Measurements from ENCODE around the gene TEX11.
"Not testable (repeated sequence)": the region's sequence is repeated elsewhere in the genome, so short reads cannot be mapped to it uniquely, and the experiment has no call there.

Gene TEX11

DNA sequence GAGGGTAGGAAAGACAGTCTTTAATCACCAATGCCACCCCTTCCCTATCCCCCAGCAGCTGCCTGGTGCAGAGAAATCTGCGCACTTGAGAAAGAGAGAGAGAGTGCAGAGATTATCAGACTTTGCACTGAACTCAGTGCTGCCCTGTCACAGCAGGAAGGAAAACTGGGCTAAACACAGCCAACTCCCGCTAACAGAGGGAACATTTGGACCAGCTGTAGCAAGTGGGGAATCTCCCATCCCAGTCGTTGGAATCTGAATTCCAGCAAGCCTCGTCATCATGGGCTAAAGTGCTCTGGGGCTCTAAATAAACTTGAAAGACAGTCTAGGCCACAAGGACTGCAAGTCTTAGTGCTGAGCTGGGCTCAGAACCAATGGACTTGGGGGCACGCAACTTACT, 295.2 kb downstream of the TEX11 start:
- no peaks in the 10 kb centered on the region for H3F3A ChIP-seq (ENCODE audit: control insufficient read depth, insufficient read depth)
- no peak overlapping the region for H3K27ac ChIP-seq (ENCODE audit: low read depth, low read length)
- no peaks in the 10 kb centered on the region for H3K79me2 ChIP-seq (ENCODE audit: control insufficient read depth, low read length)
- H3K4me2 ChIP-seq (ENCODE audit: low read length): no peak overlapping the region
- TF ChIP-seq, protein P1, sequence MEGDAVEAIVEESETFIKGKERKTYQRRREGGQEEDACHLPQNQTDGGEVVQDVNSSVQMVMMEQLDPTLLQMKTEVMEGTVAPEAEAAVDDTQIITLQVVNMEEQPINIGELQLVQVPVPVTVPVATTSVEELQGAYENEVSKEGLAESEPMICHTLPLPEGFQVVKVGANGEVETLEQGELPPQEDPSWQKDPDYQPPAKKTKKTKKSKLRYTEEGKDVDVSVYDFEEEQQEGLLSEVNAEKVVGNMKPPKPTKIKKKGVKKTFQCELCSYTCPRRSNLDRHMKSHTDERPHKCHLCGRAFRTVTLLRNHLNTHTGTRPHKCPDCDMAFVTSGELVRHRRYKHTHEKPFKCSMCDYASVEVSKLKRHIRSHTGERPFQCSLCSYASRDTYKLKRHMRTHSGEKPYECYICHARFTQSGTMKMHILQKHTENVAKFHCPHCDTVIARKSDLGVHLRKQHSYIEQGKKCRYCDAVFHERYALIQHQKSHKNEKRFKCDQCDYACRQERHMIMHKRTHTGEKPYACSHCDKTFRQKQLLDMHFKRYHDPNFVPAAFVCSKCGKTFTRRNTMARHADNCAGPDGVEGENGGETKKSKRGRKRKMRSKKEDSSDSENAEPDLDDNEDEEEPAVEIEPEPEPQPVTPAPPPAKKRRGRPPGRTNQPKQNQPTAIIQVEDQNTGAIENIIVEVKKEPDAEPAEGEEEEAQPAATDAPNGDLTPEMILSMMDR (IDR thresholded peaks at IDR 0.05; ENCODE audit: low read depth, low read length, poor library complexity, severe bottlenecking): no peak
- no peak for TF ChIP-seq EZH2phosphoT487 (IDR thresholded peaks at IDR 0.05; ENCODE audit: borderline replicate concordance, low read length)
- no peak overlapping the region for H3K4me3 ChIP-seq (ENCODE audit: low read length)
- H3K4me1 ChIP-seq (ENCODE audit: control insufficient read depth, low read length): no peaks in the 10 kb centered on the region
- H3K36me3 ChIP-seq (ENCODE audit: control insufficient read depth, low read length): no peaks in the 10 kb centered on the region
- no peaks in the 10 kb centered on the region for H4K20me1 ChIP-seq (ENCODE audit: control insufficient read depth, insufficient read depth, low read depth, low read length)
- H3K9me2 ChIP-seq (replicated peaks; ENCODE audit: control insufficient read depth, low read length): no peaks in the 10 kb centered on the region
- no peaks in the 10 kb centered on the region for H3K27me3 ChIP-seq (ENCODE audit: control insufficient read depth, low read length)
- no peaks in the 10 kb centered on the region for H3K9me3 ChIP-seq (ENCODE audit: control insufficient read depth, insufficient read depth, low read length)

DNA sequence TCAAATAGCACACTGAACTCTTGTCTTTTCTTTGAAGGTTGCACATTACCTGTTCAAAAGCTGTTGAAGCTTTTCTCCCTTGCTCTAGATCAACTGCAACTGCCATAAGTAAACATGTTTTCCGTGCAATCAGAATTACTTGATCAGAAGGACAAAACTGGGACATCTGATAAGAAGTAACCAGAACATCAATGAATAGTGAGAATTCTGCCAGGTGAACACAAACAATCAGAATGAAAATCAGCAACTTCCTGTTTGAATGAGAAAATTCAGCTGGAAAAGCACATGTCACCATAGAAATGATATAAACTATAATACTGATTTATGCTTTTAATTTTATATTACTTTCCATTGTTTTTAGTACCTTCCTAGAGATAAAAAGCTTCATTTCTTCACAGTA, 303.2 kb downstream of the TEX11 start:
- H3K4me2 ChIP-seq (ENCODE audit: low read length): no peak overlapping the region
- H3K27ac ChIP-seq (ENCODE audit: low read depth, low read length): no peak overlapping the region
- TF ChIP-seq, protein P1 (IDR thresholded peaks at IDR 0.05; ENCODE audit: low read depth, low read length, poor library complexity, severe bottlenecking): no peak
- TF ChIP-seq EZH2phosphoT487 (IDR thresholded peaks at IDR 0.05; ENCODE audit: borderline replicate concordance, low read length): no peak
- H3K9me3 ChIP-seq (ENCODE audit: control insufficient read depth, insufficient read depth, low read length): no peaks in the 10 kb centered on the region
- no peaks in the 10 kb centered on the region for H3F3A ChIP-seq (ENCODE audit: control insufficient read depth, insufficient read depth)
- no peaks in the 10 kb centered on the region for H4K20me1 ChIP-seq (ENCODE audit: control insufficient read depth, insufficient read depth, low read depth, low read length)
- no peaks in the 10 kb centered on the region for H3K36me3 ChIP-seq (ENCODE audit: control insufficient read depth, low read length)
- H3K27me3 ChIP-seq (ENCODE audit: control insufficient read depth, low read length): no peaks in the 10 kb centered on the region
- no peaks in the 10 kb centered on the region for H3K79me2 ChIP-seq (ENCODE audit: control insufficient read depth, low read length)
- no peaks in the 10 kb centered on the region for H3K9me2 ChIP-seq (replicated peaks; ENCODE audit: control insufficient read depth, low read length)
- no peak overlapping the region for H3K4me3 ChIP-seq (ENCODE audit: low read length)
- no peaks in the 10 kb centered on the region for H3K4me1 ChIP-seq (ENCODE audit: control insufficient read depth, low read length)

DNA sequence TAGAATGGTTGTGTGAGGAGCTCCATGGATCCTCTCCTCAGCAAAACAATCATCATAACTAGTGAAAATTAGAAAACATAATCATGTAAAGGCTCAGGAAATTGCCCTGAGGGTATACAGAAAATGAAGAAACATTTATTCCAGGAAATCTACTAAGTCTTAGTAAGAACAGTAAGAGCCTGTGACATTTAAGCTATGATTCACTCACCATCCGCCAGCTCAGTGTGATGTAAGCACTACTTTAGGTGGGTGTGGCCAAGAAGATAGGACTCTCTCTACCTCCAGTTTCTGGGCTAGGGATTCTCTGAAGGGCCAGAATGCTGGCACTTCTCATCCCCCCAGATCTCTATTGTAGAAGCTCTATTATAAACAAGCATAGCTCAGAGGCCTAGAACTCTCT, 316.4 kb downstream of the TEX11 start:
- no peak overlapping the region for H3K27ac ChIP-seq (ENCODE audit: low read depth, low read length)
- no peaks in the 10 kb centered on the region for H3K9me3 ChIP-seq (ENCODE audit: control insufficient read depth, insufficient read depth, low read length)
- H3K9me2 ChIP-seq (replicated peaks; ENCODE audit: control insufficient read depth, low read length): no peaks in the 10 kb centered on the region
- no peaks in the 10 kb centered on the region for H3F3A ChIP-seq (ENCODE audit: control insufficient read depth, insufficient read depth)
- H3K4me1 ChIP-seq (ENCODE audit: control insufficient read depth, low read length): no peaks in the 10 kb centered on the region
- no peaks in the 10 kb centered on the region for H3K27me3 ChIP-seq (ENCODE audit: control insufficient read depth, low read length)
- H3K4me3 ChIP-seq (ENCODE audit: low read length): no peak overlapping the region
- H3K36me3 ChIP-seq (ENCODE audit: control insufficient read depth, low read length): no peaks in the 10 kb centered on the region
- H3K4me2 ChIP-seq (ENCODE audit: low read length): no peak overlapping the region
- no peaks in the 10 kb centered on the region for H3K79me2 ChIP-seq (ENCODE audit: control insufficient read depth, low read length)
- H4K20me1 ChIP-seq (ENCODE audit: control insufficient read depth, insufficient read depth, low read depth, low read length): no peaks in the 10 kb centered on the region
- no peak for TF ChIP-seq EZH2phosphoT487 (IDR thresholded peaks at IDR 0.05; ENCODE audit: borderline replicate concordance, low read length)
- TF ChIP-seq, protein P1 (IDR thresholded peaks at IDR 0.05; ENCODE audit: low read depth, low read length, poor library complexity, severe bottlenecking): no peak

DNA sequence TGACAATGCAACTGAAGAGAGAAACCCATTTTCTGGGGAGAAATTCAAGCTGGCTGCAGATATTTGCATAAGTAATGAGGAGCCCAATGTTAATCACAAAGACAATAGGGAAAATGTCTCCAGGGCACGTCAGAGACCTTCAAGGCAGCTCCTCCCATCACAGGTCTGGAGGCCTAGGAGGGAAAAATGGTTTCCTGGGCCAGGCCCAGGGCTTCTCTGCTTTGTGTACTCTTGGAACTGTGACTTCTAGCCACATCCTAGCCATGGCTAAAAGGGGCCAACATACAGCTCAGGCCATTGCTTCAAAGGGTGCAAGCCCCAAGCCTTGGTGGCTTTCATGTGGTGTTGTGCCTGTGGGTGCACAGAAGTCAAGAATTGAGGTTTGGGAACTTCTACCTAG, 321.4 kb downstream of the TEX11 start:
- H3K4me3 ChIP-seq (ENCODE audit: low read length); H3K9me3 ChIP-seq (ENCODE audit: control insufficient read depth, insufficient read depth, low read length); H3K9me2 ChIP-seq (replicated peaks; ENCODE audit: control insufficient read depth, low read length); H3K27me3 ChIP-seq (ENCODE audit: control insufficient read depth, low read length); H3K4me1 ChIP-seq (ENCODE audit: control insufficient read depth, low read length); H3K36me3 ChIP-seq (ENCODE audit: control insufficient read depth, low read length); H3K27ac ChIP-seq (ENCODE audit: low read depth, low read length); H3K79me2 ChIP-seq (ENCODE audit: control insufficient read depth, low read length); H3K4me2 ChIP-seq (ENCODE audit: low read length); H3F3A ChIP-seq (ENCODE audit: control insufficient read depth, insufficient read depth); H4K20me1 ChIP-seq (ENCODE audit: control insufficient read depth, insufficient read depth, low read depth, low read length): not testable (repeated sequence)

Measured in DOHH2 (cell line).